HepG2 (cell line): ENCODE results near the gene MYLK3. TPM values are rescaled to one million over a fixed set of nuclear protein-coding genes. Genes with fewer than 3 reads are reported as not detected.

Experiments used
- BHLHE40 ChIP-seq: IDR thresholded peaks from 2 replicates; pipeline ENCODE4 v1.6.1; 2011; ENCODE audit warnings: low read length, improper control_type of control experiment
- FOXJ3 ChIP-seq: sonication (generic); formaldehyde crosslinking; IDR thresholded peaks from 2 replicates; pipeline ENCODE4 v1.4.0; 2020; ENCODE audit warnings: missing genetic modification reagents, mild to moderate bottlenecking, borderline replicate concordance
- MTA1 ChIP-seq: sonication (generic); formaldehyde crosslinking; IDR thresholded peaks from 2 replicates; pipeline ENCODE4 v1.4.0; 2020; ENCODE audit warnings: missing genetic modification reagents, mild to moderate bottlenecking, borderline replicate concordance
- NR2F6 ChIP-seq, 2 experiments: IDR thresholded peaks; 2 replicates each; pipeline ENCODE4 v1.6.1; 2016; ENCODE audit warnings: antibody characterized with exemption in 1 of 2, mild to moderate bottlenecking in 1 of 2
- POLR2G ChIP-seq: fragments of 200-400 bp; formaldehyde crosslinking; IDR thresholded peaks from 2 replicates; pipeline ENCODE4 v1.6.1; 2018; ENCODE audit warnings: mild to moderate bottlenecking, low read depth, low read length, moderate library complexity
- RXRA ChIP-seq: sonication (generic); formaldehyde crosslinking; IDR thresholded peaks from 2 replicates; pipeline ENCODE4 v1.5.1; 2020; ENCODE audit warnings: missing genetic modification reagents
- SMARCE1 ChIP-seq: fragments of 450-650 bp; IDR thresholded peaks from 2 replicates; pipeline ENCODE4 v1.6.1; 2017; ENCODE audit warnings: borderline replicate concordance
- THAP7 ChIP-seq: sonication (generic); formaldehyde crosslinking; IDR thresholded peaks from 2 replicates; pipeline ENCODE4 v1.8.1; 2023; ENCODE audit warnings: mild to moderate bottlenecking, missing genetic modification reagents
- ZBTB38 ChIP-seq: sonication (generic); formaldehyde crosslinking; IDR thresholded peaks from 2 replicates; pipeline ENCODE4 v1.5.1; 2020; ENCODE audit warnings: mild to moderate bottlenecking, missing genetic modification reagents
- ZNF557 ChIP-seq: sonication (generic); formaldehyde crosslinking; IDR thresholded peaks from 2 replicates; pipeline ENCODE4 v1.4.0; 2020; ENCODE audit warnings: missing genetic modification reagents
- polyA plus RNA-seq, 8 experiments: library from polyadenylated mRNA; depleted of rRNA in 3 of 8; stranded (reverse) in 7 of 8; unstranded in 1 of 8; fragments of >200 nt; fragmentation: Illumina TruSeq in 4 of 8; extraction: Trizol in 4 of 8; gene quantifications; 2 replicates each; pipeline versions ENCODE4 v1.2.1 to v1.2.3, GENCODE V29; 2011 to 2016; ENCODE audit warnings: low read depth in 4 of 8, missing spikeins in 1 of 8, mixed read lengths in 1 of 8; ENCODE audit not compliant: insufficient read depth in 1 of 8
- total RNA-seq, 5 experiments: library from RNA; depleted of rRNA; stranded (reverse); fragments of >200 nt; fragmentation: Illumina TruSeq; extraction: Trizol; gene quantifications; 2 replicates each; pipeline ENCODE4 v1.2.3, GENCODE V29; 2016; ENCODE audit warnings: low read depth in 1 of 5
- TF ChIP-seq, protein P1 (sequence below): sonication (generic); formaldehyde crosslinking; IDR thresholded peaks from 2 replicates; pipeline ENCODE4 v1.5.1; 2020; ENCODE audit warnings: missing genetic modification reagents, mild to moderate bottlenecking, borderline replicate concordance
- TF ChIP-seq, protein P2 (sequence below), 2 experiments: fragments of 450-650 bp in 1 of 2; sonication (generic) in 1 of 2; formaldehyde crosslinking; IDR thresholded peaks; 2 replicates each; pipeline versions ENCODE4 v1.5.0 to v1.8.0; 2020 to 2022; ENCODE audit warnings: mild to moderate bottlenecking in 1 of 2, missing genetic modification reagents in 1 of 2
- TF ChIP-seq, protein P3 (sequence below): fragments of 450-650 bp; IDR thresholded peaks from 2 replicates; pipeline ENCODE4 v1.6.1; 2016
- TF ChIP-seq, protein P4 (sequence below): sonication (generic); formaldehyde crosslinking; IDR thresholded peaks from 2 replicates; pipeline ENCODE4 v1.4.0; 2020; ENCODE audit warnings: missing genetic modification reagents
- TF ChIP-seq, protein P5 (sequence below): sonication (generic); formaldehyde crosslinking; IDR thresholded peaks from 2 replicates; pipeline ENCODE4 v1.4.0; 2020; ENCODE audit warnings: missing genetic modification reagents

The MYLK3 gene
- total and polyA plus RNA-seq, 2 of the 13 experiments (the other 11 are each of a cell fraction or from before 2014, with no cell fraction given): 0.04 to 0.18 TPM

- TF ChIP-seq, protein P1, sequence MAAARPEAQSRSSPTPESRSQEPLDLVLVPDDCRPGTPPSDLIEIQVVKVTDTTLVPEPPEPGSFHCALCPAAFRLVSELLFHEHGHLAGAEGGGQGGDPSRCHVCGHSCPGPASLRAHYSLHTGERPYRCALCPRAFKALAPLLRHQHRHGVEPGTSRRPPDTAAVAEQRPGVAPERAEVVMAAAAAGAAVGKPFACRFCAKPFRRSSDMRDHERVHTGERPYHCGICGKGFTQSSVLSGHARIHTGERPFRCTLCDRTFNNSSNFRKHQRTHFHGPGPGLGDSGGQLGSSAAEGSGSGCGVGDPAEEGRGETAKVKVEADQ (CRISPR knock-in tag): no peak
- TF ChIP-seq, protein P2, sequence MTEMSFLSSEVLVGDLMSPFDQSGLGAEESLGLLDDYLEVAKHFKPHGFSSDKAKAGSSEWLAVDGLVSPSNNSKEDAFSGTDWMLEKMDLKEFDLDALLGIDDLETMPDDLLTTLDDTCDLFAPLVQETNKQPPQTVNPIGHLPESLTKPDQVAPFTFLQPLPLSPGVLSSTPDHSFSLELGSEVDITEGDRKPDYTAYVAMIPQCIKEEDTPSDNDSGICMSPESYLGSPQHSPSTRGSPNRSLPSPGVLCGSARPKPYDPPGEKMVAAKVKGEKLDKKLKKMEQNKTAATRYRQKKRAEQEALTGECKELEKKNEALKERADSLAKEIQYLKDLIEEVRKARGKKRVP (CRISPR knock-in tag; IDR thresholded peaks at IDR 0.05): peak in 1 of 2 experiments; percentile 37; a peak in 1 of 4 replicates
- TF ChIP-seq ZBTB38 (CRISPR knock-in tag): no peak
- peak; percentile 45; the same call in 1 of the 2 replicates for TF ChIP-seq BHLHE40
- TF ChIP-seq SMARCE1: no peak
- TF ChIP-seq, protein P3, sequence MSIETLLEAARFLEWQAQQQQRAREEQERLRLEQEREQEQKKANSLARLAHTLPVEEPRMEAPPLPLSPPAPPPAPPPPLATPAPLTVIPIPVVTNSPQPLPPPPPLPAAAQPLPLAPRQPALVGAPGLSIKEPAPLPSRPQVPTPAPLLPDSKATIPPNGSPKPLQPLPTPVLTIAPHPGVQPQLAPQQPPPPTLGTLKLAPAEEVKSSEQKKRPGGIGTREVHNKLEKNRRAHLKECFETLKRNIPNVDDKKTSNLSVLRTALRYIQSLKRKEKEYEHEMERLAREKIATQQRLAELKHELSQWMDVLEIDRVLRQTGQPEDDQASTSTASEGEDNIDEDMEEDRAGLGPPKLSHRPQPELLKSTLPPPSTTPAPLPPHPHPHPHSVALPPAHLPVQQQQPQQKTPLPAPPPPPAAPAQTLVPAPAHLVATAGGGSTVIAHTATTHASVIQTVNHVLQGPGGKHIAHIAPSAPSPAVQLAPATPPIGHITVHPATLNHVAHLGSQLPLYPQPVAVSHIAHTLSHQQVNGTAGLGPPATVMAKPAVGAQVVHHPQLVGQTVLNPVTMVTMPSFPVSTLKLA: peak; percentile 43
- peak; percentile 31; the same call in 1 of the 2 replicates for TF ChIP-seq FOXJ3 (CRISPR knock-in tag)
- TF ChIP-seq, protein P4, sequence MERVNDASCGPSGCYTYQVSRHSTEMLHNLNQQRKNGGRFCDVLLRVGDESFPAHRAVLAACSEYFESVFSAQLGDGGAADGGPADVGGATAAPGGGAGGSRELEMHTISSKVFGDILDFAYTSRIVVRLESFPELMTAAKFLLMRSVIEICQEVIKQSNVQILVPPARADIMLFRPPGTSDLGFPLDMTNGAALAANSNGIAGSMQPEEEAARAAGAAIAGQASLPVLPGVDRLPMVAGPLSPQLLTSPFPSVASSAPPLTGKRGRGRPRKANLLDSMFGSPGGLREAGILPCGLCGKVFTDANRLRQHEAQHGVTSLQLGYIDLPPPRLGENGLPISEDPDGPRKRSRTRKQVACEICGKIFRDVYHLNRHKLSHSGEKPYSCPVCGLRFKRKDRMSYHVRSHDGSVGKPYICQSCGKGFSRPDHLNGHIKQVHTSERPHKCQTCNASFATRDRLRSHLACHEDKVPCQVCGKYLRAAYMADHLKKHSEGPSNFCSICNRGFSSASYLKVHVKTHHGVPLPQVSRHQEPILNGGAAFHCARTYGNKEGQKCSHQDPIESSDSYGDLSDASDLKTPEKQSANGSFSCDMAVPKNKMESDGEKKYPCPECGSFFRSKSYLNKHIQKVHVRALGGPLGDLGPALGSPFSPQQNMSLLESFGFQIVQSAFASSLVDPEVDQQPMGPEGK (CRISPR knock-in tag): 0 out of 2 replicates have a peak, but pooled peaks have one; percentile 11
- TF ChIP-seq THAP7 (CRISPR knock-in tag): 0 out of 2 replicates have a peak, but pooled peaks have one; percentile 72
- peak; percentile 35; the same call in 1 of the 2 replicates for TF ChIP-seq RXRA
- TF ChIP-seq ZNF557 (CRISPR knock-in tag): 0 out of 2 replicates have a peak, but pooled peaks have one; percentile 21
- TF ChIP-seq NR2F6 (IDR thresholded peaks at IDR 0.05): no peak
- peak; percentile 50 for TF ChIP-seq NR2F6 (CRISPR knock-in tag; IDR thresholded peaks at IDR 0.05)
- TF ChIP-seq MTA1: peak; percentile 54; the same call in 1 of the 2 replicates
- peak; percentile 64 for TF ChIP-seq POLR2G
- TF ChIP-seq, protein P5, sequence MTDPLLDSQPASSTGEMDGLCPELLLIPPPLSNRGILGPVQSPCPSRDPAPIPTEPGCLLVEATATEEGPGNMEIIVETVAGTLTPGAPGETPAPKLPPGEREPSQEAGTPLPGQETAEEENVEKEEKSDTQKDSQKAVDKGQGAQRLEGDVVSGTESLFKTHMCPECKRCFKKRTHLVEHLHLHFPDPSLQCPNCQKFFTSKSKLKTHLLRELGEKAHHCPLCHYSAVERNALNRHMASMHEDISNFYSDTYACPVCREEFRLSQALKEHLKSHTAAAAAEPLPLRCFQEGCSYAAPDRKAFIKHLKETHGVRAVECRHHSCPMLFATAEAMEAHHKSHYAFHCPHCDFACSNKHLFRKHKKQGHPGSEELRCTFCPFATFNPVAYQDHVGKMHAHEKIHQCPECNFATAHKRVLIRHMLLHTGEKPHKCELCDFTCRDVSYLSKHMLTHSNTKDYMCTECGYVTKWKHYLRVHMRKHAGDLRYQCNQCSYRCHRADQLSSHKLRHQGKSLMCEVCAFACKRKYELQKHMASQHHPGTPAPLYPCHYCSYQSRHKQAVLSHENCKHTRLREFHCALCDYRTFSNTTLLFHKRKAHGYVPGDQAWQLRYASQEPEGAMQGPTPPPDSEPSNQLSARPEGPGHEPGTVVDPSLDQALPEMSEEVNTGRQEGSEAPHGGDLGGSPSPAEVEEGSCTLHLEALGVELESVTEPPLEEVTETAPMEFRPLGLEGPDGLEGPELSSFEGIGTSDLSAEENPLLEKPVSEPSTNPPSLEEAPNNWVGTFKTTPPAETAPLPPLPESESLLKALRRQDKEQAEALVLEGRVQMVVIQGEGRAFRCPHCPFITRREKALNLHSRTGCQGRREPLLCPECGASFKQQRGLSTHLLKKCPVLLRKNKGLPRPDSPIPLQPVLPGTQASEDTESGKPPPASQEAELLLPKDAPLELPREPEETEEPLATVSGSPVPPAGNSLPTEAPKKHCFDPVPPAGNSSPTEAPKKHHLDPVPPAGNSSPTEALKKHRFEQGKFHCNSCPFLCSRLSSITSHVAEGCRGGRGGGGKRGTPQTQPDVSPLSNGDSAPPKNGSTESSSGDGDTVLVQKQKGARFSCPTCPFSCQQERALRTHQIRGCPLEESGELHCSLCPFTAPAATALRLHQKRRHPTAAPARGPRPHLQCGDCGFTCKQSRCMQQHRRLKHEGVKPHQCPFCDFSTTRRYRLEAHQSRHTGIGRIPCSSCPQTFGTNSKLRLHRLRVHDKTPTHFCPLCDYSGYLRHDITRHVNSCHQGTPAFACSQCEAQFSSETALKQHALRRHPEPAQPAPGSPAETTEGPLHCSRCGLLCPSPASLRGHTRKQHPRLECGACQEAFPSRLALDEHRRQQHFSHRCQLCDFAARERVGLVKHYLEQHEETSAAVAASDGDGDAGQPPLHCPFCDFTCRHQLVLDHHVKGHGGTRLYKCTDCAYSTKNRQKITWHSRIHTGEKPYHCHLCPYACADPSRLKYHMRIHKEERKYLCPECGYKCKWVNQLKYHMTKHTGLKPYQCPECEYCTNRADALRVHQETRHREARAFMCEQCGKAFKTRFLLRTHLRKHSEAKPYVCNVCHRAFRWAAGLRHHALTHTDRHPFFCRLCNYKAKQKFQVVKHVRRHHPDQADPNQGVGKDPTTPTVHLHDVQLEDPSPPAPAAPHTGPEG: no peak
Measured at GRCh38 chr16:46690281-46691178, 57.6 kb downstream of the MYLK3 start (continued).
